Measurements from ENCODE around the gene TNKS2. TPM values are rescaled to one million over a fixed set of nuclear protein-coding genes. Genes with fewer than 3 reads are reported as not detected.
"Not testable (repeated sequence)": the region's sequence is repeated elsewhere in the genome, so short reads cannot be mapped to it uniquely, and the experiment has no call there.

TNKS2 gene
- polyA plus RNA-seq, 1 of the 3 experiments (the other 2 are of a cell fraction) = 12.5 TPM

- peaks cover 24 to 25% of the 10 kb centered on the region in 2 experiments for H3K36me3 ChIP-seq (replicated peaks in 1 of 2; ENCODE audit: control insufficient read depth in 1 of 2, insufficient read depth in 2 of 2, low read length in 1 of 2)
- ChIA-PET CTCF (no interaction called here), POLR2A (no interaction called here)
- no peaks in the 10 kb centered on the region for H3K27me3 ChIP-seq (ENCODE audit: insufficient read depth)
- H3F3A ChIP-seq (replicated peaks; ENCODE audit: insufficient read depth) = peaks cover 4% of the 10 kb centered on the region
- H2AFZ ChIP-seq (ENCODE audit: low read depth) = no peak overlapping the region
- H3K9ac ChIP-seq = no peak overlapping the region
- no peaks in the 10 kb centered on the region for H3K9me2 ChIP-seq
- H3K27ac ChIP-seq (ENCODE audit: low read depth in 2 of 2, low read length in 1 of 2) = no peak overlapping the region
- H3K4me3 ChIP-seq (ENCODE audit: low read depth in 2 of 2, low read length in 1 of 2) = no peak overlapping the region
- peaks cover 51% of the 10 kb centered on the region for H4K20me1 ChIP-seq (ENCODE audit: insufficient read depth)
- no peak overlapping the region for H3K4me2 ChIP-seq
- no peak for DNase-seq
- H3K9me3 ChIP-seq = no peaks in the 10 kb centered on the region
- TF ChIP-seq MEF2A (IDR thresholded peaks at IDR 0.05; ENCODE audit: borderline replicate concordance, low read depth) = no peak
- no peak for TF ChIP-seq MXI1 (IDR thresholded peaks at IDR 0.05; ENCODE audit: low read depth, low read length)
- TF ChIP-seq JUND (IDR thresholded peaks at IDR 0.05) = no peak
- no peak for TF ChIP-seq NRF1 (IDR thresholded peaks at IDR 0.05; ENCODE audit: low read depth, low read length)
- TF ChIP-seq PBX3 (IDR thresholded peaks at IDR 0.05) = no peak
- TF ChIP-seq YY1 (IDR thresholded peaks at IDR 0.05; ENCODE audit: low read depth) = no peak
- no peak for TF ChIP-seq FOSL2 (IDR thresholded peaks at IDR 0.05; ENCODE audit: borderline replicate concordance, low read depth)
- TF ChIP-seq TCF12 (IDR thresholded peaks at IDR 0.05) = no peak
- peaks cover 92% of the 10 kb centered on the region for H3K79me2 ChIP-seq (ENCODE audit: insufficient read depth)
- peaks cover 10 to 11% of the 10 kb centered on the region in 2 experiments; a peak in 3 of 4 replicates for H3K4me1 ChIP-seq (ENCODE audit: control insufficient read depth in 1 of 2, insufficient read depth in 2 of 2, low read depth in 1 of 2, low read length in 1 of 2)
Measured at GRCh38 chr10:91804126-91804510, 5.9 kb downstream of the TNKS2 start.

DNA sequence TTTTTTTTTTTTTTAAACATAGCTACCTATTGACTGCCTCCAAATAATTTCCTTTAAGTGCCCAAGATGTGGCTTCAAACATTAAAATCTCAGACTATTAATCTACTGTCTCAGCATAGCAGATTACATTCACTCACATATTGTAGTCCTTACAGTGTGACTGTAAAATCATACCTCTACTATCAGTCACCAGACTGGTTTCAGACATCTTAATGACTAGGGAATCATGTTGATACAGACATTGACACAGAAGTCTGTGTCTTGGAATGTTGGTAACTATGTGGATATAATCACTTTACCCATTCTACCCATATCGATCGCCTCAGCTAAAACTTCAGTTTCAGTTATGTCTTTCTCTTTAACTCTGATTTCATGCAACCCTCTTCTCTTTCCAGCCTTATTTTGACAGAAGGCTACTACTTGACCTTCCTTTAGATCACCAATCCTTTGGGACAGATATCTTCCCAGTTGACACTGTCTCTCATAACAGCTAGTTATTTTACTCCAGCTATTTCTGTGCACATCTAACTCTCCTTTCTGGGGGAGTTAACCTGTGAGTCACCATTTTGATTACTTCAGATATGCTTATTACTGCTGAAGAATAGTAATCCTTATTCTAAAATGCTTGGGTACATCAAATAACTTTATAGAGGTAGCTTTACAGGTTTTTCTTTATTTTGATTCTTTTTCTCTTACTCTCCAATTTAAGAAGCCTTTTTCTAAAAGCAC lies 7.0 kb downstream of the TNKS2 start:
- no peak overlapping the region for H3K4me2 ChIP-seq
- H3K9me3 ChIP-seq = no peaks in the 10 kb centered on the region
- TF ChIP-seq NRF1 (IDR thresholded peaks at IDR 0.05; ENCODE audit: low read depth, low read length) (no peak), ZBTB33 (IDR thresholded peaks at IDR 0.05; ENCODE audit: borderline replicate concordance, low read depth) (no peak), JUND (IDR thresholded peaks at IDR 0.05) (no peak), RAD21 (IDR thresholded peaks at IDR 0.05; ENCODE audit: low read length) (no peak), RCOR1 (IDR thresholded peaks at IDR 0.05; ENCODE audit: low read length) (no peak), YY1 (IDR thresholded peaks at IDR 0.05; ENCODE audit: low read depth) (no peak), SIN3A (IDR thresholded peaks at IDR 0.05; ENCODE audit: borderline replicate concordance, low read depth, low read length) (no peak), EP300 (IDR thresholded peaks at IDR 0.05; ENCODE audit: borderline replicate concordance in 1 of 2, low read depth in 1 of 2, low read length in 1 of 2) (no peak), MXI1 (IDR thresholded peaks at IDR 0.05; ENCODE audit: low read depth, low read length) (no peak), PBX3 (IDR thresholded peaks at IDR 0.05) (no peak)
- TF ChIP-seq, protein P1, sequence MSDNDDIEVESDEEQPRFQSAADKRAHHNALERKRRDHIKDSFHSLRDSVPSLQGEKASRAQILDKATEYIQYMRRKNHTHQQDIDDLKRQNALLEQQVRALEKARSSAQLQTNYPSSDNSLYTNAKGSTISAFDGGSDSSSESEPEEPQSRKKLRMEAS (IDR thresholded peaks at IDR 0.05; ENCODE audit: low read depth) = no peak
- peaks cover 4% of the 10 kb centered on the region for H3F3A ChIP-seq (replicated peaks; ENCODE audit: insufficient read depth)
- H3K27ac ChIP-seq (ENCODE audit: low read depth in 2 of 2, low read length in 1 of 2) = no peak overlapping the region
- POLR2A ChIA-PET = no interaction called here
- peaks cover 43% of the 10 kb centered on the region for H4K20me1 ChIP-seq (ENCODE audit: insufficient read depth)
- no peak overlapping the region for H3K9ac ChIP-seq
- no peak for DNase-seq
- H3K79me2 ChIP-seq (ENCODE audit: insufficient read depth) = peaks cover 92% of the 10 kb centered on the region
- H3K27me3 ChIP-seq (ENCODE audit: insufficient read depth) = no peaks in the 10 kb centered on the region
- H3K36me3 ChIP-seq (replicated peaks in 1 of 2; ENCODE audit: control insufficient read depth in 1 of 2, insufficient read depth in 2 of 2, low read length in 1 of 2) = peaks cover 24 to 25% of the 10 kb centered on the region in 2 experiments
- WGBS (ENCODE audit: low lambda C conversion rate) = 98% methylated on average over 2 of the region's 2 CpGs
- H3K4me3 ChIP-seq (ENCODE audit: low read depth in 2 of 2, low read length in 1 of 2) = no peak overlapping the region
- no peak overlapping the region for H2AFZ ChIP-seq (ENCODE audit: low read depth)
- CTCF ChIA-PET = interaction anchor here (1.0 kb wide), 1 partner anchor 11 kb away, joined by 3 read pairs; no protein-coding TSS in a partner anchor
- H3K9me2 ChIP-seq = no peaks in the 10 kb centered on the region
- peaks cover 4 to 9% of the 10 kb centered on the region in 2 experiments; a peak in 2 of 4 replicates for H3K4me1 ChIP-seq (ENCODE audit: control insufficient read depth in 1 of 2, insufficient read depth in 2 of 2, low read depth in 1 of 2, low read length in 1 of 2)

- DNase-seq; H3K4me1 ChIP-seq (ENCODE audit: control insufficient read depth in 1 of 2, insufficient read depth in 2 of 2, low read depth in 1 of 2, low read length in 1 of 2); H3F3A ChIP-seq (replicated peaks; ENCODE audit: insufficient read depth); POLR2A ChIA-PET; H3K4me2 ChIP-seq; H3K27ac ChIP-seq (ENCODE audit: low read depth in 2 of 2, low read length in 1 of 2); H3K9me3 ChIP-seq; H3K27me3 ChIP-seq (ENCODE audit: insufficient read depth); H2AFZ ChIP-seq (ENCODE audit: low read depth); H3K9me2 ChIP-seq; H3K4me3 ChIP-seq (ENCODE audit: low read depth in 2 of 2, low read length in 1 of 2); H3K9ac ChIP-seq; CTCF ChIA-PET: not testable (repeated sequence)
- WGBS (ENCODE audit: low lambda C conversion rate) = 96% methylated on average over 14 of the region's 14 CpGs
- Histone ChIP-seq H3K36me3 (replicated peaks in 1 of 2; ENCODE audit: control insufficient read depth in 1 of 2, insufficient read depth in 2 of 2, low read length in 1 of 2) (peaks cover 18 to 23% of the 10 kb centered on the region in 2 experiments), H3K79me2 (ENCODE audit: insufficient read depth) (peaks cover 92% of the 10 kb centered on the region), H4K20me1 (ENCODE audit: insufficient read depth) (peaks cover 29% of the 10 kb centered on the region)
Measured at GRCh38 chr10:91807264-91807663, 9.0 kb downstream of the TNKS2 start.
